ENCODE measurements around the gene TP63.

The TP63 gene

GRCh38 chr3:189813647-189814240 is 182.6 kb downstream of the TP63 start:
- Histone ChIP-seq H3K4me3 (ENCODE audit: insufficient read depth in 1 of 2, low read depth in 1 of 2, low read length in 2 of 2) (no peak overlapping the region), H2AFZ (ENCODE audit: low read depth, low read length) (no peak overlapping the region), H3K27ac (ENCODE audit: low read length, poor library complexity, severe bottlenecking) (no peak overlapping the region), H2BK5ac (ENCODE audit: low read depth, low read length, poor library complexity, severe bottlenecking) (no peak overlapping the region), H3K4me1 (ENCODE audit: control insufficient read depth, insufficient read depth, low read depth, low read length) (peaks cover 2% of the 10 kb centered on the region), H2BK12ac (ENCODE audit: low read length in 2 of 2) (no peak overlapping the region), H2BK120ac (ENCODE audit: low read depth, low read length) (no peak overlapping the region), H3K9me3 (ENCODE audit: control insufficient read depth, low read length) (no peaks in the 10 kb centered on the region), H4K8ac (ENCODE audit: low read length) (no peak overlapping the region), H3K18ac (ENCODE audit: low read depth in 1 of 2, low read length in 2 of 2) (no peak overlapping the region), H2AK5ac (ENCODE audit: low read length, severe bottlenecking) (no peak overlapping the region), H4K91ac (ENCODE audit: low read length) (no peak overlapping the region), H3K4ac (ENCODE audit: low read depth in 1 of 2, low read length in 2 of 2) (no peak overlapping the region), H3K4me2 (ENCODE audit: low read length, poor library complexity, severe bottlenecking) (no peak overlapping the region), H2BK15ac (ENCODE audit: low read depth, poor library complexity, severe bottlenecking) (no peak overlapping the region), H3K23ac (ENCODE audit: low read length in 2 of 2) (no peak overlapping the region), H3K36me3 (ENCODE audit: control insufficient read depth in 1 of 2, insufficient read depth in 2 of 2, low read depth in 1 of 2, low read length in 2 of 2) (no peaks in the 10 kb centered on the region), H3K14ac (ENCODE audit: low read length in 2 of 2) (no peak overlapping the region), H3K79me1 (replicated peaks; ENCODE audit: low read length, poor library complexity, severe bottlenecking) (no peaks in the 10 kb centered on the region), H3K27me3 (ENCODE audit: control insufficient read depth in 1 of 2, insufficient read depth in 1 of 2, low read length in 2 of 2) (no peaks in the 10 kb centered on the region), H3K9ac (ENCODE audit: low read length) (no peak overlapping the region)
- WGBS, result 77% methylated on average over 10 of the region's 10 CpGs
- DNase-seq, result no peak

GRCh38 chr3:189820365-189820720 is 189.2 kb downstream of the TP63 start:
- Histone ChIP-seq H3K4me3 (ENCODE audit: insufficient read depth in 1 of 2, low read depth in 1 of 2, low read length in 2 of 2) (no peak overlapping the region), H2AFZ (ENCODE audit: low read depth, low read length) (no peak overlapping the region), H3K79me1 (replicated peaks; ENCODE audit: low read length, poor library complexity, severe bottlenecking) (no peaks in the 10 kb centered on the region), H2BK15ac (ENCODE audit: low read depth, poor library complexity, severe bottlenecking) (no peak overlapping the region), H2BK12ac (ENCODE audit: low read length in 2 of 2) (no peak overlapping the region), H3K4me2 (ENCODE audit: low read length, poor library complexity, severe bottlenecking) (no peak overlapping the region), H2BK120ac (ENCODE audit: low read depth, low read length) (no peak overlapping the region), H4K8ac (ENCODE audit: low read length) (no peak overlapping the region), H3K4me1 (ENCODE audit: control insufficient read depth, insufficient read depth, low read depth, low read length) (peaks cover 5% of the 10 kb centered on the region), H2BK5ac (ENCODE audit: low read depth, low read length, poor library complexity, severe bottlenecking) (no peak overlapping the region), H3K36me3 (ENCODE audit: control insufficient read depth in 1 of 2, insufficient read depth in 2 of 2, low read depth in 1 of 2, low read length in 2 of 2) (no peaks in the 10 kb centered on the region), H4K91ac (ENCODE audit: low read length) (no peak overlapping the region), H3K4ac (ENCODE audit: low read depth in 1 of 2, low read length in 2 of 2) (no peak overlapping the region), H3K9ac (ENCODE audit: low read length) (no peak overlapping the region), H3K27me3 (ENCODE audit: control insufficient read depth in 1 of 2, insufficient read depth in 1 of 2, low read length in 2 of 2) (no peaks in the 10 kb centered on the region), H3K23ac (ENCODE audit: low read length in 2 of 2) (no peak overlapping the region), H3K14ac (ENCODE audit: low read length in 2 of 2) (no peak overlapping the region), H3K9me3 (ENCODE audit: control insufficient read depth, low read length) (no peaks in the 10 kb centered on the region), H3K27ac (ENCODE audit: low read length, poor library complexity, severe bottlenecking) (no peak overlapping the region), H2AK5ac (ENCODE audit: low read length, severe bottlenecking) (no peak overlapping the region), H3K18ac (ENCODE audit: low read depth in 1 of 2, low read length in 2 of 2) (no peak overlapping the region)
- WGBS, result no CpG with 5 or more reads among the region's 2 CpGs
- DNase-seq, result no peak

- Histone ChIP-seq H3K4me1 (ENCODE audit: control insufficient read depth, insufficient read depth, low read depth, low read length) (peaks cover 5% of the 10 kb centered on the region), H3K36me3 (ENCODE audit: control insufficient read depth in 1 of 2, insufficient read depth in 2 of 2, low read depth in 1 of 2, low read length in 2 of 2) (no peaks in the 10 kb centered on the region), H2BK15ac (ENCODE audit: low read depth, poor library complexity, severe bottlenecking) (no peak overlapping the region), H2BK12ac (ENCODE audit: low read length in 2 of 2) (no peak overlapping the region), H3K79me1 (replicated peaks; ENCODE audit: low read length, poor library complexity, severe bottlenecking) (no peaks in the 10 kb centered on the region), H2BK5ac (ENCODE audit: low read depth, low read length, poor library complexity, severe bottlenecking) (no peak overlapping the region), H3K4me2 (ENCODE audit: low read length, poor library complexity, severe bottlenecking) (no peak overlapping the region), H3K23ac (ENCODE audit: low read length in 2 of 2) (no peak overlapping the region), H3K9ac (ENCODE audit: low read length) (no peak overlapping the region), H4K8ac (ENCODE audit: low read length) (no peak overlapping the region), H3K4ac (ENCODE audit: low read depth in 1 of 2, low read length in 2 of 2) (no peak overlapping the region), H3K27ac (ENCODE audit: low read length, poor library complexity, severe bottlenecking) (no peak overlapping the region), H3K18ac (ENCODE audit: low read depth in 1 of 2, low read length in 2 of 2) (no peak overlapping the region), H3K4me3 (ENCODE audit: insufficient read depth in 1 of 2, low read depth in 1 of 2, low read length in 2 of 2) (no peak overlapping the region), H4K91ac (ENCODE audit: low read length) (no peak overlapping the region), H3K9me3 (ENCODE audit: control insufficient read depth, low read length) (no peaks in the 10 kb centered on the region), H2AFZ (ENCODE audit: low read depth, low read length) (no peak overlapping the region), H3K14ac (ENCODE audit: low read length in 2 of 2) (no peak overlapping the region), H3K27me3 (ENCODE audit: control insufficient read depth in 1 of 2, insufficient read depth in 1 of 2, low read length in 2 of 2) (no peaks in the 10 kb centered on the region), H2BK120ac (ENCODE audit: low read depth, low read length) (no peak overlapping the region), H2AK5ac (ENCODE audit: low read length, severe bottlenecking) (no peak overlapping the region)
- DNase-seq, result no peak
- WGBS, result 54% methylated on average over 3 of the region's 4 CpGs
Measured at GRCh38 chr3:189821262-189821661, 190.1 kb downstream of the TP63 start.

- Histone ChIP-seq H2AK5ac (ENCODE audit: low read length, severe bottlenecking) (peak overlapping the region; percentile 91), H3K18ac (ENCODE audit: low read depth in 1 of 2, low read length in 2 of 2) (no peak overlapping the region), H3K4ac (ENCODE audit: low read depth in 1 of 2, low read length in 2 of 2) (no peak overlapping the region), H3K9me3 (ENCODE audit: control insufficient read depth, low read length) (no peaks in the 10 kb centered on the region), H3K4me1 (ENCODE audit: control insufficient read depth, insufficient read depth, low read depth, low read length) (peaks cover 5% of the 10 kb centered on the region), H3K27ac (ENCODE audit: low read length, poor library complexity, severe bottlenecking) (no peak overlapping the region), H2BK120ac (ENCODE audit: low read depth, low read length) (no peak overlapping the region), H3K9ac (ENCODE audit: low read length) (no peak overlapping the region), H2AFZ (ENCODE audit: low read depth, low read length) (no peak overlapping the region), H3K79me1 (replicated peaks; ENCODE audit: low read length, poor library complexity, severe bottlenecking) (no peaks in the 10 kb centered on the region), H3K4me3 (ENCODE audit: insufficient read depth in 1 of 2, low read depth in 1 of 2, low read length in 2 of 2) (no peak overlapping the region), H3K27me3 (ENCODE audit: control insufficient read depth in 1 of 2, insufficient read depth in 1 of 2, low read length in 2 of 2) (no peaks in the 10 kb centered on the region), H3K14ac (ENCODE audit: low read length in 2 of 2) (no peak overlapping the region), H4K8ac (ENCODE audit: low read length) (no peak overlapping the region), H3K36me3 (ENCODE audit: control insufficient read depth in 1 of 2, insufficient read depth in 2 of 2, low read depth in 1 of 2, low read length in 2 of 2) (no peaks in the 10 kb centered on the region), H4K91ac (ENCODE audit: low read length) (no peak overlapping the region), H2BK15ac (ENCODE audit: low read depth, poor library complexity, severe bottlenecking) (no peak overlapping the region), H3K4me2 (ENCODE audit: low read length, poor library complexity, severe bottlenecking) (no peak overlapping the region), H3K23ac (ENCODE audit: low read length in 2 of 2) (no peak overlapping the region), H2BK12ac (ENCODE audit: low read length in 2 of 2) (no peak overlapping the region), H2BK5ac (ENCODE audit: low read depth, low read length, poor library complexity, severe bottlenecking) (no peak overlapping the region)
- WGBS, result 29% methylated on average over 2 of the region's 3 CpGs
- DNase-seq, result no peak
Measured at GRCh38 chr3:189822726-189823125, 191.5 kb downstream of the TP63 start.
